HG03558 (cell line): ENCODE measurements around the gene TSN.

Source experiments
- ATAC-seq: cut with Tn5 transposase; IDR thresholded peaks from one replicate; pipeline ENCODE4 v1.9.1; 2021; ENCODE audit warnings: moderate number of reproducible peaks; ENCODE audit not compliant: unreplicated experiment; ENCODE audit errors: extremely low read depth

TSN gene

DNA sequence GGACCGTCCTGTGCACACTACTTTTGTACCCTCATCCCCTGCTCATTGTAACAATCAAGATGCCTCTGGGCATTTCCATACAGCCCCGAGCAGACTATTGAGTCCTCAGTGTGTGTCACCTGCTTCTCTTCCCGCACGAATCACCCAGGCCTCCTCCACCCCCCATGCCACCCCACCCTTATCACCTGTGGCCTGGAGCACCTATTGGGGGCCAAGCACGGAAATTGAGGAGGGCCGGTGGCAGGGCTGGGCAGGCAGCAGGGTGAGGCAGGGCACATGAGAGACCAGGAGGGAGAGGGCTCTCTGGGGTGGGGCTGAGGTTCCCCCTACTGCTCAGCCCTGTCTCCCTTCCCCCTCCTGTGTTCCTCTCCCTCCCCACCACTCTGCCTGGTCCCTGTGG lies 14.5 kb upstream of the TSN start:
- ATAC-seq, result no peak

DNA sequence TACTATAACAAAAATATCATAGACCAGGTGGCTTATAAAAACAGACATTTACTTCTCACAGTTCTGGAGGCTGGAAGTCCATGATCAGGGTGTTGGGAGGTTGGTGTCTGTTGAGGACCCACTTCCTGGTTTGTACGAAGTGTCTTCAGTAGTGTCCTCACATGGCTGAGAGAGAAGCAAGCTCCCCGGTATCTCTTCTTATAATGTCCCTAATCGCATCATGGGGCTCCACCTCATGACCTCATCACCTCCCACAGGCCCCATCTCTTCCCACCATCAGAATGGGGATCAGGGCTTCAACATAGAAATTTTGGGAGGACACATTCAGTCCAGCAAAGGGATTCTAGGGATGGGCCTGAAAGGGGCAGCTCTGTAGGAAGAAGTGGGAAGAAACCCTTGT lies 14.0 kb upstream of the TSN start:
- ATAC-seq, result no peak

DNA sequence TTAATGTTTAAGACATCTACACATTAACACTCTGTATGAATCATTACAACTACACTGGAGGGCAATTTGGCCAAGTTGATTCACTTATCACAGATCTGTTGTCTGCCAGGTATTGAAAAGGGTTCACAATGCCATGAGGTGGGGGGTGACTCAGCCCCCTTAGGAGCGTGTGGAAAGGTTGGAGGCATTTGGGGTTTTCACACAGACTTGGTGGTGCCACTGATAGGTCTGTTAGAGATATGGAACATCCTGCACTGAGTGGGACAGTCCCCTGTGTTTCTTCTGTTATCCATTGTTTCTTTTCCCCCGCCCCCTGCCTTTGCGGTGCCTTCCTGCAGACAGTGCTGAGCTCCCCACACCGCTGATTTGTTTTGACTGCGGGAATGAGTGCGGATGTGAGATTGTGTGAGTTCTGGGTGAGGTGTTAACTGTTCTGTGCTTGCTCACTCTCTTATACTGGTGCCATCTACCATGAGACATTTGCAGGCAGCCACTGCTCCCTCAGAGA lies 9.3 kb upstream of the TSN start:
- no peak for ATAC-seq

DNA sequence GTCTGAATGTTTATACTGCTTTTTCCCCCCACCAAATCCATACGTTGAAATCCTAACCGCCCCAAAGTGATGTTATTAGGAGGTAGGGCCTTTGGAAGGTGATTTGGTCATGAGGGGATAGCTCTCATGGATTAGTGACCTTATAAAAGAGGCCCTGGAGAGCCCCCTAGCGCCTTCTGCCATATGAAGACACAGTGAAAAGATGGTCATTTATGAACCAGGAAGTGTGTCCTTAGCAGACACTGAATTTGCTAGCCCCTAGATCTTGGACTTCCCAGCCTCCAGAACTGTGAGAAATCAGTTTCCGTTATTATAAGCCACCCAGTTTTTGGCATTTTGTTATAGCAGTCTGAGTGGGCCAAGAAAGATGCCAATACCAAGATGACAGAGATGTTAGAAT lies 7.2 kb upstream of the TSN start:
- ATAC-seq, result no peak

DNA sequence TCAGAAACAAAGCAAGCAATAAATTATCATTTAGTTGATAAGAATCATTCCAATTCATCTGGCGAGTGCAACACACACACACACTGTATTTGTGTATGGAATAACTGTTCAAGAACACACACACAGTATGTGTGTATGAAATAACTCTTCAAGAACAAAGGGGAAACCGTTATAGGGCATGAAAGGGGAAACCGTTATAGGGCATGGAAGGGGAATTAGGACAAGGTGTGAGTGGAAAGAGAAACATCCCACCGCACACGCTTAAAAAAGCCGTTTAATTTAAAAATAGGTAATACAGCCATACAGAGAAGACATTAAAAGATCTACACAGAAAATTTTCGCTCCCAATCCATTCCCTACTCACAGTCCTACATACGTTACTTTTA lies 607 bp upstream of the TSN start:
- no peak for ATAC-seq

DNA sequence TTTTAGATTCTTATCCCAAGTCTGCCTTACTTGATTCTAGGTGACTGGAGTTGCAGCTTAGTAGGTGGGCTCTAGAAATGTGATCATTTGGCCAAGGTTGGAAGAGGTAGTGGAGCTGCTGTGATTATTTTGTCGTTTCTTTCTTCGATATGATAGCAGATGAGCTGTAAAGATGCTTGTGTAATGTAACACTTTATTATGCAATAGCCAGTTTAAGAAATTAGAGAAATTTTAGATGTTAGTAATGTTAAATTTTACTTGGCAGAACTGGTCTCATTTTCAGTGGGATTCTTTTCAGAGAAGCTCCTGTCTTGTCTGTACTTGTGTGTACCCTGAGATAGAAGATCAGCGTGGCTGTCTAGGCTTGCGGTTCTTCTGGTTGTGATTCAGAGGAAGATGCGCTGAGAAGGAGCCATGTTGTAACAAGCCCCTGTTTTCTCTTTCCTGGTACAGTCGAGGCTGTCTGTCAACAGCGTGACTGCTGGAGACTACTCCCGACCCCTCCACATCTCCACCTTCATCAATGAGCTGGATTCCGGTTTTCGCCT lies 9.3 kb downstream of the TSN start:
- ATAC-seq, result no peak

DNA sequence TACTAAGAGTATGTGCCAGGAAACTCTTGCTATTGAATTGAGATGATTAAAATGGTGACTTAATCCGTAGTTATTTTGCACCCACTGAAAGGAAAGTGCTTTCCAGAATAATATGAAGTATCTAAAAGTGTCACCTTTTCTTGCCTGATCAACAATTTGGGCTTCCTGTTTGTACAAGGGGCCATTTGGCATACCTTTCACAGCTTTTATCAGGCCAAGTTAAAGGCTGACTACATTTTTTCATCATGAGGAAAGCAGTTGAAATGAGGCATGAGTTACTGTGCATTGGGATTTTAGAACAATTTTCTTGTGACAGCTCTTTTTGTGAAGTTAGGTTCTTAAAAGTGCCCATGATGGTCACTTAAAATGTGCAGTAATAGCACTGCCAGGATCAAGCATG lies 11.2 kb downstream of the TSN start:
- ATAC-seq, result no peak

DNA sequence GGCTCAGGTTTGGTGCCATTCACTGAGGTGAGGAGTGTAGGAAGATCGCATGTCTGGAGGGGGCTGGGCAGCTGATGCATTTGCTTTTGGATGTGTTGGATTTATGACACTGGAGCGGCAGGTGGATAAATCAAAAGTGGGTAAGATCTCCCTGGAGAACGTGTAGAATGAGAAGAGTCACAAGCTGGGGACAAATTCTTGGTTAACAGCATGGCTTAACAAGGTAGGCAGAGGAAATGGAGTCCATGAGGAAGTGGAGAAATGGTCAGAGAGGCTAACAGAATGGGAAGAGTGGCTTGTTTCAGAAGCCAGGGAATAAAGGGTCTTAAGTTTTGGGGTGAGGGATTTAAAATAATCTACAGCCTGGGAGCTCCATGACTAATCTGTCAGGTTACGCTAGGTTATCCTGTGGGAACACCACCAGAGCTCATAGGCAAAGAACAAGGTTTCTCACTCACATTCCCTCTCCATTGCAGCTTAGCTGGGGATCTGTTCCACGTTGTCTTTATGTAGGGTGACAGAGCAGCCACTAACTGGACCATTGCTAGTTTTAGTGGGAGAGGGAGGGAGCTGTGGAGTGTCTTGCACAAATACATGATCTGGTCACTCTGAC lies 12.8 kb downstream of the TSN start:
- ATAC-seq, result no peak

DNA sequence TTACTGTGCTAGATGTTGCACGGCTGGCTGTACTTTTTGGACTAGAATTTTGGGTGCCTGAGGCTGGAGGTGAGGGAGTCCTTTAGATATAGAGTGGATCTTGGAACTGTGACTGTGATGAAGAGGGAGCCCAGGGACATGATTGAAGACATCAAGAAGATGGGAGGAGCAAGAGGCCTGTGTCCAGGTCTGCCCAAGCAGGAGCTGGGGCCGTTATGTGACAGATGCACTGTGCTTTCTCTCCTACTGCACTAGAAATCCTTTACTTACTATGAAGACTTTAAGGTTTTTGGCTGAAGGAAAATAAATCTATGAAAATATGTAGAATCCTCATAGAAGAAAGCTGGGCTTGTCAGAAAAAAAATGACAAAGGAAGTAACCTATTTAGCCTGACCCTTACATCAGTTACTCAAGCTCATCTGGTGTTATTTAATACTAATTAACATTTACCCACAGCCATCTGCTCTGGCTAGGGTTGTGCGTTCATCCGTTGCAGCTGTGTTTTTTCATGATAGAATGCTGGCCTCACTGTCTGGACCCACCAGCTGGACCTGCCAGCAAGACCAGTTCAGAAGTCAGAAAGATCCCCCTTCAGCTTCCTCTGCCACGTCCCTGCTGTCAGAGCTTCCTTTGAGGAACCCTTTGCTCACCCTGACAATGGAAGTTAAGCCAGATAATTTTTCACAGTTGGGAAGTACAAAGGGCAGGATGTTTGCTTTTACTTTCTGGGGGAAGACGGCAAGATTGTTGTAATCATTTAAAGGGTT lies 16.7 kb downstream of the TSN start:
- no peak for ATAC-seq

DNA sequence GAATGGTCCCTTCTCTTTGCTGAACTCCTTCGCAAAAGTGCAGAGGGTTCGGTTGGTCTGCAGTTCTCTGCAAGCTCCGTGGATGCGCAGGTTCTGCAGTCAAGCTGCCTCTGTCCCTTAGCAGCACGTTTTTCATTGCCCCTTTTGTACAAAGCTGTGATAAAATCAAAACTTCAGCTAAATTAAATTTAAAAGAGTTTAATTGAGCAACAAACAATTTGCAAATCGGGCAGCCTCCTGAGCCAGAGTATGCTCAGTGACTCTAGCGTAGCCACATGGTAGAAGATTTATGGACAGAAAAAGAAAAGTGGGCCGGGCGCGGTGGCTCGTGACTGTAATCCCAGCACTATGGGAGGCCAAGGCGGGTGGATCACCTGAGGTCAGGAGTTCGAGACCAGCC lies 18.8 kb downstream of the TSN start:
- ATAC-seq, result no peak

DNA sequence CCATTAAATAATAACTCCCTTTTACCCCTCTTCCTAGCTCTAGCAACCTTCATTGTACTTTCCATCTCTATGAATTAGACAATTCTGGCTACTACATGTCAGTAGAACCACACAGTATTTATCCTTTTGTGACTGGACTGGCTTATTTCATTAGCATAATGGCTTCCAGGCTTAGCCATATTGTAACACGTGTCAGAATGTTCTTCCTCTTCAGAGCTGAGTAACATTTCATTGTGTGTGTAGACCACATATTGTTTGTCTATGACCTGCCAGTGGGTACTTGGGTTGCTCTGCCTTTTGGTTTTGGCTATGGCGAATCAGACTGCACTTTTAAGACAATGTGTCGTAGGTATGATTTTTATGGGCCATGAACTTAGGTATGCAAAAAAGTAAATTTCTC lies 20.9 kb downstream of the TSN start:
- no peak for ATAC-seq

DNA sequence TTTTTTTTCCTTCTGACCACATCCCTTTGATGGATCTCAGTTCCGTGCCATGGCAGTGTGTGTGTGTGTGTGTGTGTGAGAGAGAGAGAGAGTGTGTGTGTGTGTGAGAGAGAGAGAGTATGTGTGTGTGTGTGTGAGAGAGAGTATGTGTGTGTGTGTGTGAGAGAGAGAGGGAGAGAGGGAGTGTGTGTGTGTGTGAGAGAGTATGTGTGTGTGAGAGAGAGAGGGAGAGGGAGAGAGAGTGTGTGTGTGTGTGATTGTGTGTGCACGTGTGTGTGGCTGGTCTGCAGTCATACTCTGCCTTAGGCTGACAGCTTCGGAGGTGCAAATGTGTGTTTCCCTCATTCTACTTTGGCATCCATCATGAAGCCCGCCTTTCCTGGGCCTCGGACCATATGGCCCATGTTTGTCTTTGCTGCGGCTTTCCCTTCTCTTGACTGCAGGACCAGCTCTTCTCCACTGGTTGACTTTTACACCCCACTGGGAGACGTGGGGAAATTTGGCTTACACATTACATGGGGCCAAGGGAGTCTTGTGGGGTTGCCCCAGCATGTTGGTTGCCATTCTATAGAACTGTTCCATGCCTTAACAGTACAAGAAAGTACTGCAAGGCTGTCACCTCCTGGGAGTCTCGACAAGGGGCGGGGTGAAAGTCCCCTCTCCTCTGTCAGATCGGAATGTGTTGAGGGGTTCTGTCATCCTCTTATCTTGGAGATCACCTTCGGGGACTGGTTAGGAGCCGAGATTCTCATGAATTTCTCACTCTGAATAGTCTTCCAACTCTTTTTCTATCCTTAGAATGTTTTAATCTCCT lies 21.6 kb downstream of the TSN start:
- ATAC-seq, result no peak

DNA sequence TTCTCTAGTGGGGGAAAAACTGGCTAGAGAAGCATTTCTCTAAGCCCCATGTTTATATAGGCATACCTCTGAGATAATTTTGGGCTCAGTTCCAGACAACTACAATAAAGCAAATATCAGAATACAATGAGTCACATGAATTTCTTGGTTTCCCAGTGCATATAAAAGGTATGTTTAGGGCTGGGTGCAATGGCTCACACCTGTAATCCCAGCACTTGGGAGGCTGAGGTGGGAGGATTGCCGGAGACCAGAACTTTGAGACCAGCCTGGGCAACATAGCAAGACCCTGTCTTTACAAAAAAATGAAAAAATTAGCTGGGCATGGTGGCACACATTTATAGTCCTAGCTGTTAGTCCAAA lies 22.2 kb downstream of the TSN start:
- no peak for ATAC-seq

DNA sequence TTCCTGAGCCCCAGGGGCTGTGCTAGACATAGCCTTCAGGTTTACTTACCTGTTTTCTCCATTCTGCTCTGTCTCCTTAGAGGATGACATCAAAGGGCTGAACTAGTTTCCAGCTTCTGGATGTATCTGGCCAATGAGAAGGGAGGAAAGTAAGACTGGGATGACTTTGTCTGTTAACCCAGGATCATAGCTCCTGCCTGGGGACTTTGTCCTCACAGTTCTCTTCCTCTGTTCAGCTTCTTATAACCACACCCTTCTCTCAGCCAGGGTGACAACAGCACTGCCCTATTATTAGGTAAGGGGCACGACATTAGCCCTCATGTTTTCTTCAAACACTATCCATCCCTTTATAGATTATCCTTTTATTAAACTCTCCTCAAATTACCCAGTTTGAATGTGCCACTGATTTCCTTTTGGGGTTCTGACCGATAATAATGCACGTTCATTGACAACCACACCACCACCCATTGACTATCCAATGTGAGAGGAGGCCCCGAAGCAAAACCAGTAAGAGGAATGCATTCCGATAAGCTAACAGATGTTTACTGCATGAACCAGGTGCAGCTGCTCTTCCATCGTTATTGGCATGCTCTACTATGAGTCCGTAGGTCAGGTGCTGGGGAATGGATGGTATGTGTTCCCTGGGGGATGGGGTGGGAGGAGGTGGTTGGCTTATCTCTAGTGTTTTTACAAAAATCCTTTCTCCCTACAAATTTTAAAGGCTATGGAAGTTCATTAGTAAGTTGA lies 23.5 kb downstream of the TSN start:
- ATAC-seq, result no peak

DNA sequence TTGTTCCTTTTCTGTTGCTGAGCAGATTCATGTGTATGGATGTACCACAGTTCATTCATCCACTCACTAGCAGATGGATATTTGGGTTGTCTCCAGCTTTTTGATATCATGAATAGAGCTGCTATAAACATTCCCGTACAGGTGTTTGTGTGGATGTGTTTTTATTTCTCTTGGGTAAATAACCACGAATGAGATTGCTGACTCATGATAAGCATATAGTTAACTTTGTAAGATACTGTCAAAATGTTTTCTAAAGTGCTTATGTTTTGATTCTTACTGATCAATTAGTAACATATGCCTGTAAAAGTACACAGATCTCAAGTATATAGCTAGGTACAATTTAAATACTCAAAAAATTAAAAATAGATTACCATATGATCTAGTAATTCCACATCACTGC lies 27.7 kb downstream of the TSN start:
- ATAC-seq, result no peak

DNA sequence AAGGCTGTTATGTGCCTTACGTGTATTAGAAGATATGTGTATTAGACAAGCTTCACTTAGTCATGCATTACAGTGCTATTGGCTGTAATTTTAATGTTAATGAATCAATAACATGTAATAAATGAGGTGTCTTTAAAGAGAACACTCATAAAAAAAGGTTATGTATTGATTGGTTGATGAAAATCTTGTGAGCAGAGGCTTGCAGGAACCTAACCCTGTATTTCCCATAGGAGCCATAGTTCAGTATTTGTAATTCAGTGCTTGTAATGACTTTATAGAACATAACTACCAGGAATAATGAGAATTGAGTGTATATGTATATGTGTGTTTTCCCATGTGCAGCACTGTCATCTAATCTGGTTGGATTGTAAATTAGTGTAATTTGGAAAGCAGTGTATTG lies 33.2 kb downstream of the TSN start:
- ATAC-seq, result no peak

DNA sequence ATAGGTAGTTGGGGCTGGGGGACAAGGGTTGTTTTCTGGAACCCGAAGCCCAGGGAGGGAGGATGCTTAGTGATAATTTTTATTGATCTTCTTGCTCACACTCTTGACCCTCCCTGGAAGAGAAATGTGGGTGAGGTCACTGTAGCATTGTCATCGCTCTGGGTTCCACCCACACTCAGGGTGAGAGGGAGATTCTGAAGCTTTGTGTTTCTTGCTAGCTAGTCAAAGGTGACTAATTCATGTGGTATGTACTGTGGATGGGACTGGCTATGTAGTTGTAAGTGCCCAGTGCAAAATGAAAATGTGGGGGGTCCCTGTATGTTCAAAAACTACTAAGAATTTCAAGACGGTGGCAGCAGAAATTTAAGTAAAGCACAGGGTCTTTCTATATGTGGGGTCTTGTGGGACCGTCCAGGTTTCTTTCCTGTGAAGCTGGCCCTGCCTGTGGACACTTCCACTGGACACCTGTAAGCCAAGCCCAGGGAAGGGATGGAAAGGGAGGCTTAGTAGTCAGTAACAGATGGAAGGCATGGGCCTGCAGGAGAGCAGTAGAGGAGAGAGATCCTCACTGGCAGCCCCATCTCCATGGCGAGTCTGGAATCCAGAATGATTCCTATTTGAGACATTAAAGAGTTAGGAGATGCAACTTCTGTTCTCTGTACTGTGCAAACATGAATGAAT lies 35.0 kb downstream of the TSN start:
- no peak for ATAC-seq

DNA sequence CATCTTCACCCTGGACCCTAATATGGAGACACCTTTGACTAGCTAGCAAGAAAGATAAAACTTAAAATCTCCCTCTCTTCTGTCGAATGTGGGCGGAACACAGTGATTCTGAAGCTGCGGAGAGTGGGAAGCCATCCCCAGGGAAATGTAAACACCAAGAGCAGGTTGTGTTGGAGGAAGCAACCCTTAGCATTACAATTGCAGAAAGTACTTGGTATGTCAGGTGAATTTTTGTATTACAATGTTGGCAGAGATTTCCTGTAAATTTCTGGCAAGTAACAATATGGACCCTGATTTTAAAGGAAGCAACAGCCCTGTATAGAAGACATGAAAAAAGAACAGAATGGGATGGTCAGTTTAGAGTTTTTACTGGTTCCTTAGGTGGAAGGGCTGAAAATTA lies 35.8 kb downstream of the TSN start:
- no peak for ATAC-seq

DNA sequence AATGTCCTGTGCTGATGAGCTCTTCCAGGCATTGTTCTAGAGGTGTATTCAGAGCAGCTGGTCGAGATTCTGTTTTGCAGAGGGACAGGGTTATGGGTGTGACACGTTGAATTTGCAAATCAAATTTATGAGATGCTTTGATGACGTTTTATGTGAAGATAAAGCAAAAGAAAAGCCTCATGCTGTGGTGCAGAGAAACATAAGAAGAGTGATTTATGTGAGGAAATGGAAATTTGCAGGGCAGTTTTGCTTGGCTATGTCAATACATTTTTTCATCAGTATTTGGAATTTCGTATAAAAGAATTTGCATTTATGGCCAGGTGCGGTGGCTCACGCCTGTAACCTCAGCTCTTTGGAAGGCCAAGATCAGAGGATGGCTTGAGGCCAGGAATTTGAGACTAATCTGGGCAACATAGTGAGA lies 36.4 kb downstream of the TSN start:
- ATAC-seq, result no peak

DNA sequence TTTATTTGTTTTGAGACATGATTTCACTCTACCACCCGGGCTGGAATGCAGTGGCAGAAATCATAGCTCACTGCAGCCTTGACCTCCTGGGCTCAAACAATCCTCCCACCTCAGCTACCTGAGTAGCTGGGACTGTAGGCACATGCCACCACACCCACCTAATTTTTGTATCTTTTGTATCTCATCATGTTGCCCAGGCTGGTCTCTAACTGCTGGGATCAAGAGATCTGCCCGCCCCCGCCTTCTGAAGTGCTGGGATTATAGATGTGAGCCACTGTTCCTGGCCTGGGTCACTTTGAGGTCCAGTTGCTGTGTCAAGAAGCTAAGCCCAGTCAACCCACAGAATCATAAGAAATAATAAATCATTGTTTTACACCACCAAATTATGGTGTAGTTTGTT lies 38.4 kb downstream of the TSN start:
- ATAC-seq, result no peak
